ENCODE measurements around the gene CFAP410. TPM values are rescaled to one million over a fixed set of nuclear protein-coding genes. Genes with fewer than 3 reads are reported as not detected.

The CFAP410 gene
- total and polyA plus RNA-seq, 4 donors: 11.9 to 46.4 (median 36.6) TPM

GRCh38 chr21:44281801-44282200 is 57.4 kb downstream of the CFAP410 start:
- no peaks in the 10 kb centered on the region for H3K9me3 ChIP-seq (ENCODE audit: control insufficient read depth, insufficient read depth, low read length)
- H3K27ac ChIP-seq (ENCODE audit: low read depth, low read length): no peak overlapping the region
- H3K36me3 ChIP-seq (ENCODE audit: control insufficient read depth, insufficient read depth, low read length): no peaks in the 10 kb centered on the region
- H3K4me3 ChIP-seq (ENCODE audit: low read depth, low read length): no peak overlapping the region
- H3K4me1 ChIP-seq (ENCODE audit: control insufficient read depth, insufficient read depth, low read length): peaks cover 20% of the 10 kb centered on the region
- H3K27me3 ChIP-seq (ENCODE audit: control insufficient read depth, insufficient read depth, low read length): peaks cover 11% of the 10 kb centered on the region
- 92% methylated on average over 9 of the region's 9 CpGs for whole genome bisulfite sequencing (ENCODE audit: insufficient coverage)
- no peak for DNase-seq (ENCODE audit: low read depth in 4 of 6, low spot score in 6 of 6)

GRCh38 chr21:44279354-44280260 is 59.6 kb downstream of the CFAP410 start:
- Histone ChIP-seq H3K4me1 (ENCODE audit: control insufficient read depth, insufficient read depth, low read length) (peaks cover 10% of the 10 kb centered on the region), H3K9me3 (ENCODE audit: control insufficient read depth, insufficient read depth, low read length) (no peaks in the 10 kb centered on the region), H3K27ac (ENCODE audit: low read depth, low read length) (no peak overlapping the region), H3K27me3 (ENCODE audit: control insufficient read depth, insufficient read depth, low read length) (no peaks in the 10 kb centered on the region), H3K4me3 (ENCODE audit: low read depth, low read length) (no peak overlapping the region), H3K36me3 (ENCODE audit: control insufficient read depth, insufficient read depth, low read length) (no peaks in the 10 kb centered on the region)
- no peak for DNase-seq (ENCODE audit: low read depth in 4 of 6, low spot score in 6 of 6)
- 71% methylated on average over 15 of the region's 19 CpGs for WGBS (ENCODE audit: insufficient coverage)

Other genes starting within 250 kb of the CFAP410 start
- gene PWP2, start 232.0 kb downstream of the CFAP410 start, total RNA-seq: 10 to 100 TPM in 1 of 2 donors, 1 to 10 TPM in 1; 4.2 to 15.2 TPM
- 1 to 10 TPM; 5.0 to 5.7 TPM for gene PWP2, start 232.0 kb downstream of the CFAP410 start, polyA plus RNA-seq (ENCODE audit: insufficient read length in 2 of 2)
- 10 to 100 TPM; 14.1 to 30.7 TPM for gene GATD3, start 205.7 kb downstream of the CFAP410 start, total RNA-seq
- gene GATD3, start 205.7 kb downstream of the CFAP410 start, polyA plus RNA-seq (ENCODE audit: insufficient read length in 2 of 2): 10 to 100 TPM; 31.2 to 46.4 TPM
- 1 to 10 TPM in 1 of 2 donors, under 1 TPM in 1; 0.59 to 1.5 TPM for gene ICOSLG, start 98.4 kb downstream of the CFAP410 start, total RNA-seq
- 1 to 10 TPM; 3.2 to 3.8 TPM for gene ICOSLG, start 98.4 kb downstream of the CFAP410 start, polyA plus RNA-seq (ENCODE audit: insufficient read length in 2 of 2)
- not detected for gene DNMT3L, start 77.5 kb downstream of the CFAP410 start, total RNA-seq
- gene DNMT3L, start 77.5 kb downstream of the CFAP410 start, polyA plus RNA-seq (ENCODE audit: insufficient read length in 2 of 2): not detected
- gene AIRE, start 53.5 kb downstream of the CFAP410 start, total RNA-seq: under 1 TPM; 0.10 to 0.50 TPM
- gene AIRE, start 53.5 kb downstream of the CFAP410 start, polyA plus RNA-seq (ENCODE audit: insufficient read length in 2 of 2): 1 to 10 TPM in 1 of 2 donors, under 1 TPM in 1; 0.63 to 1.1 TPM
- gene PFKL, start 39.3 kb downstream of the CFAP410 start, total RNA-seq: 100 to 1,000 TPM; 107 to 152 TPM
- gene PFKL, start 39.3 kb downstream of the CFAP410 start, polyA plus RNA-seq (ENCODE audit: insufficient read length in 2 of 2): 100 to 1,000 TPM; 150 to 172 TPM
- 10 to 100 TPM in 1 of 2 donors, 1 to 10 TPM in 1; 4.0 to 11.1 TPM for gene TRPM2, start 14.2 kb upstream of the CFAP410 start, total RNA-seq
- gene TRPM2, start 14.2 kb upstream of the CFAP410 start, polyA plus RNA-seq (ENCODE audit: insufficient read length in 2 of 2): 10 to 100 TPM; 17.8 to 21.4 TPM
- gene LRRC3, start 116.1 kb upstream of the CFAP410 start, total RNA-seq: 1 to 10 TPM; 1.4 to 2.4 TPM
- 1 to 10 TPM; 4.4 to 6.5 TPM for gene LRRC3, start 116.1 kb upstream of the CFAP410 start, polyA plus RNA-seq (ENCODE audit: insufficient read length in 2 of 2)
- not detected for gene KRTAP10-1, start 200.8 kb upstream of the CFAP410 start, total RNA-seq
- not detected for gene KRTAP10-1, start 200.8 kb upstream of the CFAP410 start, polyA plus RNA-seq (ENCODE audit: insufficient read length in 2 of 2)
- not detected for gene KRTAP10-2, start 212.1 kb upstream of the CFAP410 start, total RNA-seq
- not detected for gene KRTAP10-2, start 212.1 kb upstream of the CFAP410 start, polyA plus RNA-seq (ENCODE audit: insufficient read length in 2 of 2)
- not detected for gene KRTAP10-3, start 219.4 kb upstream of the CFAP410 start, total RNA-seq
- not detected for gene KRTAP10-3, start 219.4 kb upstream of the CFAP410 start, polyA plus RNA-seq (ENCODE audit: insufficient read length in 2 of 2)
- gene KRTAP10-4, start 234.3 kb upstream of the CFAP410 start, total RNA-seq: not detected
- gene KRTAP10-4, start 234.3 kb upstream of the CFAP410 start, polyA plus RNA-seq (ENCODE audit: insufficient read length in 2 of 2): not detected
- not detected for gene KRTAP10-5, start 241.2 kb upstream of the CFAP410 start, total RNA-seq
- not detected for gene KRTAP10-5, start 241.2 kb upstream of the CFAP410 start, polyA plus RNA-seq (ENCODE audit: insufficient read length in 2 of 2)